Right renal cortex interstitium (tissue), 3 donors: Measurements from ENCODE around the gene TOR2A. TPM values are rescaled to one million over a fixed set of nuclear protein-coding genes. Genes with fewer than 3 reads are reported as not detected.
"Not testable (repeated sequence)": the region's sequence is repeated elsewhere in the genome, so short reads cannot be mapped to it uniquely, and the experiment has no call there.

ENCODE experiments used
- DNase-seq, 3 donors: peaks; one replicate each; pipeline ENCODE4 v3.0.0-alpha.2; 2013; ENCODE audit warnings: low read depth in 3 of 3, low spot score in 2 of 3
- polyA plus RNA-seq, 3 donors: library from polyadenylated mRNA; unstranded; fragments of 120-200 nt; gene quantifications; one replicate each; pipeline ENCODE4 v1.2.1, GENCODE V29; 2013; ENCODE audit not compliant: insufficient read length in 3 of 3

Gene TOR2A
- polyA plus RNA-seq, 3 donors, result 12.3 to 15.6 (median 13.4) TPM

- no peak for DNase-seq
Observed at GRCh38 chr9:127769101-127769500, 34.0 kb upstream of the TOR2A start.

DNA sequence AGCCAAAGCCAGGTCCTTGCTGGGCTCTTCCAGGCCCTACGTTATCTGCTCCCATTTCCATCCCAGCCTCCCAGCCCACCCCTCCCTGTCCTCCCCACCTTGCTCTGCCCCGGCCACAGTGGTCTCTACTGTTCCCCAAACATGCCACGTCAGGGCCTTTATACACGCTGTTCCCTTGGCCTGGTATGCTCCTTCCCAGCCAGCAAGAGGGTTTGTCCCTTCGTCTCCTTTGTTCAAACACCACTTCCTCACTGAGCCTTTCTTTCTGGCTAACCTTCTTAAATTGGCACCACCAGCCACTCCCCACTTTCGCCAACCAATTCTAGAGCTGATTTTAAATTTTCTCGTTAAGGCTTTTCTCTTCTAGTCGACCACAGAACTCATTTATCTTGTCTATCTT lies 33.6 kb upstream of the TOR2A start:
- DNase-seq, result no peak

GRCh38 chr9:127767909-127768331 lies 32.8 kb upstream of the TOR2A start:
- no peak for DNase-seq

DNA sequence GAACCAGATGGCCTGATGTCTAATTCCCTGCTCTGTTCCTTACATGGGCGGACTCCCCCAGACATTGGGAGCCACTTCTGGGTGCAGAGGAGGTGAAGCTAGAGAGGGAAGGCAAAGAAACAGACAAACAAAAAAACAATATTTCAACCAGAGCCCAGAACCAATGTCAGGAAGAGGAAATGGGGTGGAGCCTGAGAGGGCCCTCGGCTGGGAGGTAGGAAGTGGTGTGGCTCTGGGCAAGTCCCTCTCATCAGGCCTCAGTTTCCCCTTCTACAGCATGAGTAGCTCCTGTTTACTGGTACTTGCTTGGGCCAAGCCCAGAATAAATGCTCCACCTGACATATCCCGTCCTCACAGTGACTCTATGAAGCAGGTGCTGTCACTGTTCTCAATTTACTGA lies 32.3 kb upstream of the TOR2A start:
- no peak for DNase-seq

DNA sequence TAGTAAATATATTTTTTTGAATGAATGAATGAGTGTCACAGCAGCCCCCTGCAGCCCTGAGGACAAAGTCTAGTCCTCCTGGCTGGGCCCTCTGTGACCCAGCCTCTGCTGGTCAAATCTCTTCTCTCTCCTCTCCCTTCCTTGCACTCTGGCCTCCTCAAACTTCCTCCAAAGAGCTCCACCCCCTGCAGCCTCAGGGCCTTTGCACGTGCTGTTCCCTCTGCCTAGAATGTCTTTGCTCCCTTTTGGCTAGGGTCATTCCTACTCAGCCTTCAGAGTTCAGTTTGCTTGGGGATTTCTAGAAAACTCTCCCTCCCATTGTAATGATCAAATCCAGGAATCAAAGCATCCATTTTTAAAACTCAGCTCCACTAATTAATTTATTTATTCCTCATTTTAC lies 30.3 kb upstream of the TOR2A start:
- no peak for DNase-seq

GRCh38 chr9:127763918-127764384 lies 28.9 kb upstream of the TOR2A start:
- DNase-seq, result no peak

DNA sequence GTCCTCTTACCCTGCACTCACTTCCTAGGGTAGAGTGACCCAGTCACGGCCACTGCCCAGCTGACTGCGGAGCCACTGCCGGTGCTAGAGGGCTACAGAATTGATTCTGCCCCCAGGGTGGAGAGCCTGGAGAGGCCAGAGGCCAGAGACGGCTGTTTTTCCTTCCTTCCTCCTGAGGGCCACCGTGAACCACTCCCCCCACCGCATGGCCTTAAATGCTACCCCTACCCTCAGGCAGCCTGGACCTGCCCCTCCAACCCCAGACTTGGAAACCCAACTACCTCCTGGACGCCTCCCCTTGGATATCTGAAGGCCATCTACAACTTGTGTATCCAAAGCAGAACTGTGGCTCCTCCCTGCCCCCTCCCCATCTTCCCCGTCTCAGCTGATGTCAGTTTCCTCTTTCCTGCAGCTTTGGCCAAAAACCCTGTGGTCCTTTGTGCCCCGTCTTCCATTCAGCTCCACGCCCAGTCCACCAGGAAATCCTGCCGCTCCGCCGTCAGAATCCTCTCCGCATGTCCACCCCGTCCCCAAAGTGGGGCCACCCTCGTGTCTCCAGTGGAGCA lies 27.1 kb upstream of the TOR2A start:
- no peak for DNase-seq

DNA sequence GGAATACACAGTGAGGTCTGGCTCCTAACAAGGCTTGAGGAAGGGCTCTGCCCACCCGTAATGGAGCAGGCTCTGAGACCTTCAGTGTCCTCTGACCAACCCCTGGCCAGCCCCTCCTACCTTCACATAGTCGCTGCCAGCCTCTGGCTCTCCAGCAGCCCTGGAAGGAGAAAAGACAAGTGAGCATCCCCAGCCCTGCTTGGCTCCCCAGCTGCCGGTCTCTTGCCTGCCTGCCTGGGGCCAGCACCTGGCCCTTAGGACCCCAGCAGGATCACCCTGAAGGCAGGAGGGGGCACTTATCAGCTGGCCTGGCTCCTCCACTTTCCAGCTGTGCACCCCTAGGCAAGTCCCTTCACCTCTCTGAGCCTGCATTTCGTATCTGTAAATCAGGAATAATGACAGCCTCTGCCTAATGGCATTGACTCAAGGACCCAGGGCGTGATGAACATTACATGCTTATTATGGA lies 26.4 kb upstream of the TOR2A start:
- DNase-seq, result no peak

DNA sequence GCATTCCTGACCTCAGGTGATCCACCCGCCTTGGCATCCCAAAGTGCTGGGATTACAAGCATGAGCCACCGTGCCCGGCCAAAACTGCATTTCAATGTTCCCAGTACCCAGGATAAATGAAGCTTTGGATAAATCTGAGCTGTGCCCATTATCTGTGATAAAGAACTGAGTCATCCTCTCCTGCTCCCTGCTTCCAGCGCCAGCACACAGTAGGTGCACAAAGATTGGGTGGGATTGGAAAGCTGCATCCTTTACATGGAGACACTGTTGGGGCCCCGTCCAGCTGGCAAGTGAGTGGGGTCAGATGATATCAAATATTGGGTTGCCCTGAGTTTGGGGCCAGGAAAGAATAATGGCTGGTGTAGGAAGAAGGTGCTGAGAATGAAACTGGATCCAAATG lies 26.0 kb upstream of the TOR2A start:
- DNase-seq, result no peak

DNA sequence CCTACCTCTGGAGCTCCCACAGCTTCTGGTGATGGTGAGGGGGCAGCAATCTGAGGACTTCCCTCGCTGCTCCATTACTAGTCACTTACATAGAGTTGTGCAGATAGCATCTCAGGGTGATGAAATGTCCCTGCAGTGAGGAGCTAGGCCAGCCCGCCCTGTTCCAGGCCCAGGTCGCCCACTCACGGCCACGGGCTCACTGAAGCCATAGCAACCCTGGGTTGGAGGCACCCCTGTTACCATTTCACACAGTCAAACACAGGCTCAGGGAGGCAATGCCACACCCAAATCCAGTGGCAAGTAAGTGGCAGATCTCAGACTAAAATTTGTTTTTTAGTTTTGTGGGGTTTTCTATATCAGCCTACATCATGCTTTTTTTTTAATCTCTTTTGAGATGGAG lies 23.7 kb upstream of the TOR2A start:
- DNase-seq, result no peak

DNA sequence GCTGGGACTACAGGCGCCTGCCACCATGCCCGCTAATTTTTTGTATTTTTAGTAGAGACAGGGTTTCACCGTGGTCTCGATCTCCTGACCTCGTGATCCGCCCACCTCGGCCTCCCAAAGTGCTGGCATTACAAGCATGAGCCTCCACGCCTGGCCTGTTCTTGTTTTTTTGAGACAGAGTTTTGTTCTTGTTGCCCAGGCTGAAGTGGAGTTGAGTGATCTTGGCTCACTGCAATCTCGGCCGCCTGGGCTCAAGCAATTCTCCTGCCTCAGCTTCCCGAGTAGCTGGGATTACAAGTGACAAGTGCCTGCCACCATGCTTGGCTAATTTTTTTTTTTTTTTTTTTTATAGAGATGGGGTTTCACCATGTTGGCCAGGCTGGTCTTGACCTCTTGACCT lies 21.7 kb upstream of the TOR2A start:
- DNase-seq, result not testable (repeated sequence)

GRCh38 chr9:127756233-127756632 lies 21.1 kb upstream of the TOR2A start:
- DNase-seq, result no peak

DNA sequence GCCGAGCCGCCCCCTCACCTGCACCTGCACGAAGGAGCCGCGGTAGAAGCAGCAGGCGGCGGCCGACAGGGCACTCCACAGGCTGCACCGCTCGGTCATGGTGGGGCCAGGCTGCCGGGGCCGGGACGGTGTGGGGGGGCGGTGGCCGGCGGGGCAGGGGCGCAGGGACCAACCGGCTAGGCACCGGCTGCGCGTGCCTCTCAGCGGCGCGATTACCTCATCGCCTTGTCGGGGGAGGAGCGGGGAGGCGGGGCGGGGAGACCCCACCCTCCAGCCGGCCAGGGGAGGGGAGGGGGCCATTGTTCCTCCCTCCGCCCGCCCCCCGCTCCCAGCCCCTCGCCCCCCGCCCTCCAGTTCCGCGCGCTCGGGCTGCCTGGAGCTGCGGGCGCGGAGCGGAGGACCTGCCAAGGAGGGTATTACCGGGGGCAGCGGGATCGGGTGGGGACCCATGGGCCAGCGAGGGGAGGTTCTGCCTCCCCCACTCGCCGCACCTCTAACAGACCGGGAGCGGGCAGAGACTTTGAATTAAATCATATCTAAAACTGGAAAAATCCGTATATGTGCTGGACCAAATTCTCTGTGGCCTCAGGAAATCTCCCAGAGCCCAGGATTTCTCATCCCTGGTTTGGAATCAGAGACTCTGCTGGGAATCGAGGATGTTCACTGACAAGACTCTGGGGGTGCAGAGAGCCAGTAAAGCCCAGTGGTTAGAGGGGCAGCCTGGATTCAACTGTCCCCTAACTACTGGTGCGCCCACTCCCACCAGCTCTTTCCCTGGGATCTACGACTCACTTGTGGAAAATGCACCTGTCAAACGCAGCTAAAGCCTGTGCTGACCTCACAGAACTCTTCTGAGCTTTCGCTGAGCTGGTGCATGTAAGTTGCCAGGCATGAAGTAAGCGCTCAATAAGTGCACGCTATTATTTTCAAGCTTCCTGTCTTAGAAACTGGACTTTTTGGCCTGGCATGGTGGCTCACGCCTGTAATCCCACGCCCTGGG lies 20.3 kb upstream of the TOR2A start:
- no peak for DNase-seq

- DNase-seq, result no peak
Observed at GRCh38 chr9:127754099-127755060, 19.3 kb upstream of the TOR2A start.

DNA sequence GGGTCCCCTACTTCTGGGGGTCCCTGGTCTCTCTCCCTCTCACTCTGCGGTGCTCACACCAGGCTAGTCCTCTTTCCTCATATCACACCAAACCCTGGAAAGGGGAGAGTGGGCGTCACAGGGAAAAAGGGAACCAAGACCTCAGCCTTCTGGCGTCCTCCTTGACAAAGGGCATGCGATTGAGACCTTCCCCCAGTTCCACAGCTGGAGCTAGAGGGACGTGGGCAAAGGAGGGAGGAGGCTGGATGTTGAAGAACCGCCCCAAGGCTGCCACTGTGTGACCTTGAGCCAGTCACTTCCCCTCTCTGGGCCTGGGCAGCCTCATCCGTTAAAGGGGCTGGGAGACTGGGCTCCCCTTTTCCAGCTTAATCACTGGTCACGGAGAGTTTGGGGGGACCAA lies 18.5 kb upstream of the TOR2A start:
- no peak for DNase-seq

GRCh38 chr9:127753148-127753547 lies 18.1 kb upstream of the TOR2A start:
- no peak for DNase-seq

DNA sequence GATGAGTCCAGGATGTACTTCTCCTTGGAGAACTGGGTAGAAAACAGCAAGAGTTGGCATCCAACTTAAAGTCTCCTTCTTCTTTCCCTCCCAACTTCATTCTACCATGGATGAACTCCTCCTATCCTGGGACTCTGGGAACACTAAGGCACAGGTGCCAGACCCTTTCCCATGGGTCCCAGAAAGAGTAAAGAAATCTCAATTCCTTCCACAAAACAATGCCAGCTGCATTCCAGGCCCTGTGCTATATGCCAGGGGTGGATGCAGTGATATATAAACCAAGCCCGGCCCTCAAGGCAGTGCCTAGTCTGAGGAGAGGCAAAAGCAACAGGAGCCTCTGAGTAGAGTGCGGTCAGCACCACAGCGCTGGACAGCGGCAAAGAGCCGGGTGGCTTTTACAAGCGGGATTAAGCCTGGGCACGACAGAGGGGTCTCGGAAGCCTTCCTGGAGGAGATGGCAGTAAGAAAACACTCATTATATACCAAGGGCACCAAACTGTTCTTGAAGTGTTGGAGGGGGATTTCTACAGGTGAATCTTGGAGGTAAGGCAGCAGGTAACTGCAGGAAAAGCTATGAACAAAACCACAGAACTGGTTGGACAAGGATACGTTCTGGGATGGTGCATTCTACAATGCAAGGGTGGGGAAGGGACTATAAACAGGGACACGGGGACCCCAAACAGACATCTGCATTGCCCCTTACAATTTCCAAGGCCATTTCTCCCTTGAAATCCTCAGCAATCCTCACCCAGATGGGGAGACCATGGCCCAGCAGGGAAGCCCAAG lies 16.4 kb upstream of the TOR2A start:
- no peak for DNase-seq

- no peak for DNase-seq
Observed at GRCh38 chr9:127749090-127749787, 14.1 kb upstream of the TOR2A start.

- DNase-seq, result no peak
Observed at GRCh38 chr9:127746959-127747569, 12.0 kb upstream of the TOR2A start.
